Muscle layer of colon (tissue), 2 donors: ENCODE measurements around the gene LRRC61.

Experiments
- H3K27ac ChIP-seq: one replicate; pipeline ENCODE4 v1.7.0; 2013; ENCODE audit warnings: low read depth, mild to moderate bottlenecking, low read length, moderate library complexity
- H3K27me3 ChIP-seq, 2 donors: one replicate each; pipeline ENCODE4 v1.7.0; 2013; ENCODE audit warnings: low read length in 2 of 2, mild to moderate bottlenecking in 2 of 2; ENCODE audit not compliant: insufficient read depth in 2 of 2, control insufficient read depth in 1 of 2
- H3K36me3 ChIP-seq: one replicate; pipeline ENCODE4 v1.7.0; 2013; ENCODE audit warnings: mild to moderate bottlenecking, low read length; ENCODE audit not compliant: insufficient read depth
- H3K4me1 ChIP-seq: one replicate; pipeline ENCODE4 v1.7.0; 2013; ENCODE audit warnings: mild to moderate bottlenecking, low read length; ENCODE audit not compliant: insufficient read depth
- H3K4me3 ChIP-seq, 2 donors: one replicate each; pipeline ENCODE4 v1.7.0; 2013; ENCODE audit warnings: low read length in 2 of 2, low read depth in 1 of 2, mild to moderate bottlenecking in 1 of 2, moderate library complexity in 1 of 2
- H3K9ac ChIP-seq: one replicate; pipeline ENCODE4 v1.7.0; 2013; ENCODE audit warnings: low read length
- H3K9me3 ChIP-seq: one replicate; pipeline ENCODE4 v1.7.0; 2013; ENCODE audit warnings: mild to moderate bottlenecking, low read length
- donor health status: abdominal sarcoma.
- donor health status: Adenocarcinoma of cecum.

LRRC61 gene

DNA sequence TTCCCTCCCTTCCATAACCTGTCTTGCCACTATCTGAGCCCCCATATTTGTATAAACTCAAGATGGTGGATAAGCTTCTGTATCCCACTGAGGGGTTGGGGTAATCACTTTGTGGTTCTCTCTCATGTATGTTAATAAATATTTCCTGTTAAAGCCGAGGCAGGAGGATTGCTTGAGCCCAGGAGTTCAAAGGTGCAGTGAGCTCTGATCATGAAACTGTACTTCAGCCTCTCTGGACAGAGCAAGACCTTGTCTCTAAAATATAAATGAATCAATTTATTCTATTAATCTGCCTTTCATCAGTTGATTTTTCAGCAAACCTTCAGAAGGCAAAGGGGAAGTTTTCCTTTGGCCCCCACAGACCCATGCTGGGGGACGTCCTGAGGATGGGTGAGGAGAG lies 20.1 kb downstream of the LRRC61 start:
- H3K27me3 ChIP-seq = no peaks in the 10 kb centered on the region
- H3K4me1 ChIP-seq = peaks cover 23% of the 10 kb centered on the region
- H3K36me3 ChIP-seq = peaks cover under 1% of the 10 kb centered on the region
- no peaks in the 10 kb centered on the region for H3K9me3 ChIP-seq
- H3K9ac ChIP-seq = no peak overlapping the region
- no peak overlapping the region for H3K27ac ChIP-seq
- no peak overlapping the region for H3K4me3 ChIP-seq

- H3K27ac ChIP-seq = no peak overlapping the region
- no peaks in the 10 kb centered on the region for H3K36me3 ChIP-seq
- no peaks in the 10 kb centered on the region for H3K9me3 ChIP-seq
- H3K9ac ChIP-seq = no peak overlapping the region
- H3K27me3 ChIP-seq = no peaks in the 10 kb centered on the region
- no peak overlapping the region for H3K4me3 ChIP-seq
- H3K4me1 ChIP-seq = peaks cover 12% of the 10 kb centered on the region
These were observed 21.1 kb downstream of the LRRC61 start for GRCh38 chr7:150344299-150344698.

DNA sequence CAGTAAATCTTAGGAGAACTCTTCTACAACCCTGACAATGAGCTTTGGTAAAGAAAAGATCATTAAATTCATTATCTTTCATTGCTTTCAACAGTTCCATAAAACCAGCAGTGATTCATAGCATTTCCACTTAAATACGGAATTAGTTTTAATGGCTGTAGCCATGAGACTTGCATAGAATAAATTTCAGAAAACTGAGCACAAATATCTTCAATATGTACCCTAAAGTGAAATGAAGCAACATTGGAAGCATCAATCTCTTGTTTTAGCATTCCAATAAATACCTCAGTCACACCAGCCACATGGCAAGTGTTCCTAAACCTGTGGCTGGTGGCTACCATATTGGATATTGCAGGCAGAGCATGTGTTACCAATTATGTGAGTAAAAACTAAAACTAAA lies 21.9 kb downstream of the LRRC61 start:
- no peaks in the 10 kb centered on the region for H3K27me3 ChIP-seq
- peaks cover 6% of the 10 kb centered on the region for H3K4me1 ChIP-seq
- H3K36me3 ChIP-seq = no peaks in the 10 kb centered on the region

GRCh38 chr7:150346922-150347321 lies 23.8 kb downstream of the LRRC61 start:
- Histone ChIP-seq H3K4me3 (no peak overlapping the region), H3K9ac (no peak overlapping the region), H3K27ac (no peak overlapping the region), H3K9me3 (no peaks in the 10 kb centered on the region), H3K27me3 (no peaks in the 10 kb centered on the region), H3K4me1 (peaks cover 6% of the 10 kb centered on the region), H3K36me3 (no peaks in the 10 kb centered on the region)

More for the DNA sequence above, 21.9 kb downstream of the LRRC61 start:
- Histone ChIP-seq H3K4me3 (no peak overlapping the region), H3K9me3 (no peaks in the 10 kb centered on the region), H3K27ac (no peak overlapping the region), H3K9ac (no peak overlapping the region)

- no peak overlapping the region for H3K9ac ChIP-seq
- no peaks in the 10 kb centered on the region for H3K27me3 ChIP-seq
- no peaks in the 10 kb centered on the region for H3K36me3 ChIP-seq
- peaks cover 15% of the 10 kb centered on the region for H3K4me1 ChIP-seq
- no peak overlapping the region for H3K27ac ChIP-seq
- no peaks in the 10 kb centered on the region for H3K9me3 ChIP-seq
- no peak overlapping the region for H3K4me3 ChIP-seq
These were observed 28.5 kb downstream of the LRRC61 start for GRCh38 chr7:150351587-150352194.

DNA sequence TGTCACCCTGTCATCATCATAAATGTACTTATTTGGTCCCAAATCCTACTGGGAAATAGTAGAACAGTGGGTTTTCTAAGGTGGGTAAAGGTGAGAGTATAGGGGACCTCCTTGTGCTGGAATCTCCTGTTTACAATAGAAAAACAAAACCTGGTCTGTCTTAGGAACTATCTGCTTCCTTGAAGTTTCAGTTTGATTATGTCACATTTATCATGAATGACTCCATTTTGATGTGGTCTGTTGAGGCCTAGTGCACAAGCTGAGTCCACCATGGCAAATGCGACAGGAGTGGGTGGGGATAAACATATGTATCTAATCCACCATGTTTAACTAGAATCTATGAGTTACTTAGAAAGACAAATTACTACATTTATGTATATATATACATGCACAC lies 32.5 kb downstream of the LRRC61 start:
- peak overlapping the region; percentile 35 for H3K27ac ChIP-seq
- H3K9me3 ChIP-seq = no peaks in the 10 kb centered on the region
- H3K4me3 ChIP-seq = no peak overlapping the region
- no peak overlapping the region for H3K9ac ChIP-seq
- no peaks in the 10 kb centered on the region for H3K27me3 ChIP-seq
- no peaks in the 10 kb centered on the region for H3K36me3 ChIP-seq
- H3K4me1 ChIP-seq = peaks cover 15% of the 10 kb centered on the region

- no peak overlapping the region for H3K4me3 ChIP-seq
- peaks cover 16% of the 10 kb centered on the region for H3K4me1 ChIP-seq
- no peaks in the 10 kb centered on the region for H3K9me3 ChIP-seq
- no peaks in the 10 kb centered on the region for H3K36me3 ChIP-seq
- H3K9ac ChIP-seq = no peak overlapping the region
- H3K27ac ChIP-seq = no peak overlapping the region
- no peaks in the 10 kb centered on the region for H3K27me3 ChIP-seq
These were observed 33.2 kb downstream of the LRRC61 start for GRCh38 chr7:150356265-150356897.

DNA sequence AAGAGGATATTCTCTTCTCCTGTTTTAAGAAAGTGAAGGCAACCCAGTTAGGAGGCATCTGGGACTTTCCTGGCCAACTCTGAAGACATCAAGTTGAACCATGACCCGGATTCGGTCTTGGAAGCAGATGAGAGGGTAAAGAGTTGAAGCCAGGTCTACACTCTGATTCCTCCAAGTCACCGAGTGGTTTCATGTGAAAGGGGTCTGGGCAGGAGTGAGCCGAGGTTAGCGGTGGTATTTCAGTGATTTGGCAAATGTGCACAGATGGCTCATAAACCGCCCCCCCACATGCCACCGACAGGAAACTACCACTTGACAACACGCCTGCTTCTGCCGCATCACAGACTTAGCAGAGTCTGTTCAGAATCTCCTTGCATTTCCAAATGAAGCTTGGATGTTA lies 34.1 kb downstream of the LRRC61 start:
- Histone ChIP-seq H3K27me3 (no peaks in the 10 kb centered on the region), H3K36me3 (no peaks in the 10 kb centered on the region), H3K4me1 (peaks cover 21% of the 10 kb centered on the region), H3K9ac (no peak overlapping the region), H3K4me3 (no peak overlapping the region), H3K9me3 (no peaks in the 10 kb centered on the region), H3K27ac (no peak overlapping the region)

DNA sequence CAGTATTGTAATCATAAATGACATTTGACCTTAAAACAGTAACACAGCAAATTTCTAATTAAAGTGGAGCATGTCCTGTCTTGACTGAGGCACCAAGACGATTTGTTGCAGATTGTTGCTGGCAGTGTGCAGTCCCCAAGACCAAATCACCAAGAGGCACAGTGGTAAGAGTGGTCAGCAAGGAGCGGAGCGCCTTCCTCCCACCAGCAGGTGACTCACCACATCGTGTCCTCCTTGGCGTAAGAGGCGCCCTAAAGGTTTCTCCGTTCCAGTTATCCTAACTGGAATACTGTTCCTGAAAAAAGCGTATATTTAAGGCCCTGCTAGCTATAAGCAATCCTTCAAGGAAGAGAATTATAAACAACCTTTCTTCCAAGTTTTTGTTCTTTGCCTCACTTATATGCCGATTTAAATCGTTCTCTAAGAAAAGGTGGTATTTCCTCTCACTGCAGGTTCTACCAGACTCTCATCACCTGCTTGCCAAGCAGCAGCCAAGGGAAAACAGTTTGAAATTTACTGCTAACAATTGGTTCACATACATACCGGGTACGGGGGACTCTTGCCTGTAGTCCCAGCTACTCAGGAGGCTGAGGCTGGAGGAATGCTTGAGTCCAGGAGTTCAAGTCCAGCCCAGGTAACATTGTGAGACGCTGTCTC lies 34.7 kb downstream of the LRRC61 start:
- H3K27ac ChIP-seq = no peak overlapping the region
- no peak overlapping the region for H3K9ac ChIP-seq
- H3K27me3 ChIP-seq = no peaks in the 10 kb centered on the region
- no peaks in the 10 kb centered on the region for H3K36me3 ChIP-seq
- H3K9me3 ChIP-seq = no peaks in the 10 kb centered on the region
- H3K4me1 ChIP-seq = peaks cover 21% of the 10 kb centered on the region
- H3K4me3 ChIP-seq = no peak overlapping the region

DNA sequence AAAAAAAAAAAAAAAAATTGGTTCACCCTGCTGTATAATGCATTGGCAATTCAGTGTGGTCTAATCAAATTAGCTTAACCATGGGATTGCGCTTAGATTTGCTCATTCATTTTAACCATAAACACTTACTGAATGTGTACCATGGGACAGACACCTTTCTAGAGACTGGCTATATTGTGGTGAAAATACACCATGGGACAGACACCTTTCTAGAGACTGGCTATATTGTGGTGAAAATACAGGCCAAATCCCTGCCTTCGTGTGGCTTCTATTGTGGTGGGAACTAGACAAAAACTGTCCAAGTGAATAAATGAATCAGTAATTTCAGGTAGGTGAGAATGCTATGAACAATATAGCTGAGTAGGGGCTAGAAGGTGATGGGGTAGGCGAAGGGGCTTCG lies 35.3 kb downstream of the LRRC61 start:
- Histone ChIP-seq H3K9me3 (no peaks in the 10 kb centered on the region), H3K4me3 (no peak overlapping the region), H3K27me3 (no peaks in the 10 kb centered on the region), H3K9ac (no peak overlapping the region), H3K27ac (no peak overlapping the region), H3K36me3 (no peaks in the 10 kb centered on the region), H3K4me1 (peaks cover 21% of the 10 kb centered on the region)

DNA sequence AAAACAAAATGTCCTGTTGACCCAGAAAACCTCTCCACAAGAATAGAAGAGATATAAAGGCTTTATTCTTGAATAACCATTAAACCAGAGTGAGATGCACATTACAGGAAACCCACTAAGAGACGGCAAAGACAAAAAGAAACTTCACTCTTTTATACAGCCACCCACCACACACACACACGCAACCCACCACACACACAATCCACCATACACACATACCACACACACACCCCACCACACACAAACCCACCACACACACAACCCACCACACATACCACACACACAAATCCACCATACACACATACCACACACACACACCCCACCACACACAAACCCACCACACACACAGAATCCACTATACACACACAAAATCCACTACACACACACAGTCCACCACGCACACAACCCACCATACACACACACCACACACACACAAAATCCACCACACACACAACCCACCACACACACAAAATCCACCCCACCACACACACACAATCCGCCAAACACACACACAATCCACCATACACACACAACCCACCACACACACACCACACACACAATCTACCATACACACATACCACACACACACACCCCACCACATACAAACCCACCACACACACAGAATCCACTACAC lies 36.0 kb downstream of the LRRC61 start:
- Histone ChIP-seq H3K27me3 (no peaks in the 10 kb centered on the region), H3K36me3 (no peaks in the 10 kb centered on the region), H3K4me3 (no peak overlapping the region), H3K27ac (no peak overlapping the region), H3K9ac (no peak overlapping the region), H3K9me3 (no peaks in the 10 kb centered on the region), H3K4me1 (peaks cover 21% of the 10 kb centered on the region)
